NCI-H526 treated with DMSO at 0.1 percent for 48 hours (cell line): ENCODE data around the gene TSC2.
"Not testable (repeated sequence)": the region's sequence is repeated elsewhere in the genome, so short reads cannot be mapped to it uniquely, and the experiment has no call there.

Source experiments
- DNase-seq: peaks from one replicate; lab custom pipeline; 2025; lab: John Stamatoyannopoulos, UW

TSC2 gene

DNA sequence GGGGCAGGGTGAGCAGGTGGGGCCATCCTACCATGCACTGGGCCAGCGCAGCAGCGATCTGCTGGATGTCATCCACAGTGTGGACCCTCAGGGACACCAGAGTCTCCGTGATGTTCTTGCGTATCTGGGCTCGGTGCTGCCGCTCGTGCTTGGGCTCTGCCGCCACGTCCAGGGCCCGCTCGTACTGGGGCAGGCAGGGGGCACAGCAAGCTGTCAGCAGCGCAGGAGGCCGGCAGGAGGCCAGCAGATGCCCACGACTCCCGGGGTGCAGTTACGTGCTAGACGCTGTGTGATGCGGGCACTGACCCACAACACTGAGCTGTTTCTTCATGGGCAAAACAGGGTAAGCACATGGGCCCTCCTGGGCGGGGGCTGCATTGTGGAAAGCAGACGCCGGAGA is 57.5 kb downstream of the TSC2 start:
- DNase-seq: not testable (repeated sequence)

DNA sequence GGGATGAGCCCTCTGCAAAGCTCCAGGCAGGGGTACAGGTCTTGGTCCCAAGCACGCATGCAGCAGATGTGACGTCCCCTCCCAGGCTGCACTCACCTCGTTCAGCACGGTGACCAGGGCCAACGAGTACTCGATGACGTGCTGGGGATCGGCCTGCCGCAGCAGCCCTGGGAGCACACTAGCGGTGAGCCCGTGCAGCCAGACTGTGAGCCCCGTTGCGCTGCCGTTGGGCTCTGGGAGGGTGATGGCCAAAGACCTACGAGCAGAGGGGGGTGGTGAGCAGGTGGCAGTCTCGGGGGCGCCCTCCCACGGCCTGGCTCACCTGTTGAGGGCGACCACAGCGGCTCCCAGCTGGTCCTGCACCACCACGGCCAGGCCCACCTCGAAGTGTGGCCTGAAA is 58.0 kb downstream of the TSC2 start:
- DNase-seq: not testable (repeated sequence)

DNA sequence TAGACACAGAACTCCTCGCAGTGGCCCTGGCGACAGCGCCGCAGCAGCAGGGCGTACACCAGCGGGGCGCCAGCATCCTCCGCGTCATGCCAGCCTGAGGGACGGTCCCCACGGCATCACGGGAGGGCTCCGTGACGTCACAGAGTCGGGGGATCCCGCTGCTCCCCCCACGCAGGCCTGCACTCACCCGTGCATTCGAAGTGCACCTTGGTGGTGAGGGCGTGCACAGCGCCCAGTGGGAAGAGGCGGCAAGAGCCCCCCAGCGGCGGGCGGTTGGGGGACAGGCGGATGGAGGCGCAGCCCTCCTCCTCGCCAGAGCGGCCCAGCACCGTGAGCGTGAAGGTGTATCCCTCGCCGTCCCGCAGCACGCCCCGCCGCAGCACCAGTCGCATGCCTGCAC is 58.4 kb downstream of the TSC2 start:
- DNase-seq: not testable (repeated sequence)

DNA sequence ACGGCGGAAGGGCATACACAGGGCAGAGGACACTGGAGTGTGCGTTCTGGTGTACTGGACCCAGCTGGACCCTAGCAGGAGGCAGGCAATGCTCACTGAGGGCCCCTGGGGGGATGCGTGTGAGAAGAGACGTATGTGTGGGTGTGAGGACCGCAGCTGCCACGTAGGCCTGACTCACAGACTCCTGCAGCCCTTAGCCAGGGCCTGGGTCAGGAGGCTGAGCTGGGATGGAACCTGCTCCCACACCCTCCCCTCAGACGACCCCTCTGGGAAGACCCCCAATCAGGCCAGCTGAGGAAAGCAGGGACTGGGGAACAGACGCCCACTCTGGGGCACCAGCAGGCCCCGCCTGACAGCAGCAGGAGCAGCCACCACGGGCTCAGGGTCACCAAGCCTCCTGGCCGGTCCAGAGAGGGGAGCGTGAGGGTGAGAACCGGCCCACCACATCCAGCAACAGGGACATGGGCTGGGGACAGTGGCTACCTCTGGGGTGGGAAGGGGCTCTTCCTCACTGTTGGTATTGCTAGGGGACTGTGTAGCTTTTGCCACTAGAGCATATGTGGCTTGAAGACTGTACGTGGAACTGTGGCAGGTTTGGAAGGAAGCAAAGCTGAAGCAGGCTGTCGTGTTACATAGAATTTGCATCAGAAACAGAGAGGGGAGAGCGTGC is 59.5 kb downstream of the TSC2 start:
- not testable (repeated sequence) for DNase-seq

DNA sequence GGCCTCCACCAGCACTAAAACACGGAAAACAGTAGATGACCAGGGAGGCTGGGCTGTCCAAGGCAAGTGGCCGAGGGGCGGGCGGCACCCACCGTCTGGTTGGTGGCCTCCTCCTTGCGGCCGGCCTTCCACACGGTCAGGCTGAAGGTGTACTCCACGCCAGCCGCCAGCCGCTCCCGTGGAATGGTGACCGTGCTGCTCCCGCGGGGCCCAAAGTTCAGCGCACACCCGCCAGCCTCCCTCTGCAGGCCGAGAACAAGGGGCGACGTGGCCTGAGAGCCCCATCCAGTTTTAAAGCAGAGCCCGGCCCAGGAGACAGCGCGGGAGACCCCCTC is 60.0 kb downstream of the TSC2 start:
- DNase-seq: not testable (repeated sequence)

DNA sequence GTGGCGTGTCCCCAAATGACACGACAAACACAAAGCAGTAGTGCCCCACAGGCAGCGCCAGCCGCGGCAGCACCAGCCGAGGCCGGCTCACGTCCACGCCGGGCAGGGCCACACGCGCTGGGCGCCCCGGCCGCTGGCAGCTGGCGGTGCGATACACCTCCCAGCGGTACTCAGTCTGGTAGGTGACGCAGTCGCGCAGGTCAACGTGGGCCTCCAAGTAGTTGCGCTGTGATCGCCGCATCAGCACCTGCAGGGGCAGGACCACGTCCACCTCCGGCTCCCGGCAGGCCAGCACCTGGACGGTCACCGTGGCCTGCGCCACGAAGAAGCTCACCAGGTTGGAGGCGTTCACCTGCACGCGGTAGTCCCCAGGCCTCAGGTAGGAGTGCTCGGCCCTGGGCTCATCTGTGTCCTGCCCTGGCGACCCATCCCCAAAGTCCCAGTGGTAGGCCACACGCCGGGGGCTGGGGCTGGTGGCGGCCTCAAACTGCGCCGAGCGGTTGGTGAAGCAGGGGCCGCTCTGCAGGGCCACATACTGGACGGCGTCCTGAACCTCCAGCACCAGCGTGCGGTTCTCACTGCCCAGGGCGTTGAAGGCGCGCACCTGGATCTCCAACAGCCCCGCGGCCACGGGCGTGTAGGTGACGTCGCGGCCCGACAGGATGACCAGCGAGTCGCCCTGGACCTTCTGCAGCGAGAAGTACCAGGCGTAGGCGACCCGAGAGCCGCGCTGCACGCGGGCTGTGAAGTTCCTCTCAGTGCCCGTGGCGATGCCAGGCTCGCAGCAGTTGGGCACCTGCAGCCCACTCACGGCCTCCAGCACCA is 60.9 kb downstream of the TSC2 start:
- DNase-seq: not testable (repeated sequence)

DNA sequence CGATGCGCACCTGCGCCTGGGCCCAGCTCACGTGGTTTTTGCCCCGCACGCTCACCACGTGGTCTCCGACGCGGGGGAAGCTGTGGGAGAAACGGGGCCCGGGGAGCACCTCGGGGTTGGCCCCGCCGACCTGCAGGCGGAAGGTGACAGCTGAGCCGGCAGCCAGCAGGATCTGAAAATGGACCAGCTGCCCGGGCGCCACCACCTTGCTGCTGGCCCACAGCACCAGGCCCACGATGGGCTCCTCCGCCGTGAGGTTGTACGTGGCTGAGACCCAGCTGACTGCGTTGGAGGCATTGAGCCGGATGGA is 61.4 kb downstream of the TSC2 start:
- DNase-seq: not testable (repeated sequence)

- not testable (repeated sequence) for DNase-seq
These were observed 62.1 kb downstream of the TSC2 start for GRCh38 chr16:2109872-2110271.

DNA sequence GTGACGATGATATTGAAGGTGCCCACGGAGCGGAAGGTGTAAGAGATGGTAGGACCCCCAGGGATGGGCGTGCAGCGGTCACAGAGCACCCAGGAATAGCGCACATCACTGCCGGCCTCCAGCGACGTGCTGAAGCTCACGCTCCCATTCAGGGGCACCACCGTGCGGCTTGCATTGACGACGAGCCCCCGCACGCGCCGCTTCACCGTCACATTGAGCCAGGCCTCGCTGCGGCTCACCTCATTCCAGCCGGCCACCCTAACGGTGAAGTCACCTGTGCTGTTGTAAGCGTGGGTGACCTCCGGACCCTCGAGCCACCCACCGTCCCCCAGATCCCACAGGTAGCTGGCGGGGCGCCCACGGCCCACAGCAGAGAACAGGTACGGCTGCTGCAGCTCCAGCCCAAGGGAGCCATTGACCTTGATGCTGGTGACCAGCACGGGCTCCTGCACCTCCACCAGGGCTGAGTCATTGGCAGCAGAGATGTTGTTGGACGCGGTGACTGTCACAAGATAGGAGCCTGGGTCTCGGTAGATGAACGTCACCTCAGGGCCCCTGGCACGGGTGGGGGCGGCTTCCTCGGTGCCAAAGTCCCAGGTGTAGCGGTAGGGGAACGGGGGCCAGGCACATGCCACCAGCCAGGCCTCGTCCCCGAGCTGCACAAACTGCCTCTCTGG is 62.7 kb downstream of the TSC2 start:
- DNase-seq: not testable (repeated sequence)

DNA sequence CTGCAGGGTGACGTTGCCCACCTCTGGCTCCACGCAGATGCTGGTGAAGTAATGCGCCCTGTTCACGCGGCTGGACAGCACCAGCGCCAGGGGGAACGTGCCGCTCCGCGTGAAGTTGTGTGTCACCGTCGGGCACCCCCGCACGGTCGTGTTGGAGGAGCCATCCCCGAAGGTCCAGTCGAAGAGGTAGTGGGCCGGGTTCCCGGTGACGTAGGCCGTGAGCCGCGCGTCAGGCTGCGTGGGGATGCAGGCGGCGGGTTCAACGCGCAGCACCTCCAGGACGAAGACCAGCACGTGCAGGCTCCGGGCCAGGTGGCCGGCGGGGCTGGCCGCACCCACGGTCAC is 63.2 kb downstream of the TSC2 start:
- not testable (repeated sequence) for DNase-seq

DNA sequence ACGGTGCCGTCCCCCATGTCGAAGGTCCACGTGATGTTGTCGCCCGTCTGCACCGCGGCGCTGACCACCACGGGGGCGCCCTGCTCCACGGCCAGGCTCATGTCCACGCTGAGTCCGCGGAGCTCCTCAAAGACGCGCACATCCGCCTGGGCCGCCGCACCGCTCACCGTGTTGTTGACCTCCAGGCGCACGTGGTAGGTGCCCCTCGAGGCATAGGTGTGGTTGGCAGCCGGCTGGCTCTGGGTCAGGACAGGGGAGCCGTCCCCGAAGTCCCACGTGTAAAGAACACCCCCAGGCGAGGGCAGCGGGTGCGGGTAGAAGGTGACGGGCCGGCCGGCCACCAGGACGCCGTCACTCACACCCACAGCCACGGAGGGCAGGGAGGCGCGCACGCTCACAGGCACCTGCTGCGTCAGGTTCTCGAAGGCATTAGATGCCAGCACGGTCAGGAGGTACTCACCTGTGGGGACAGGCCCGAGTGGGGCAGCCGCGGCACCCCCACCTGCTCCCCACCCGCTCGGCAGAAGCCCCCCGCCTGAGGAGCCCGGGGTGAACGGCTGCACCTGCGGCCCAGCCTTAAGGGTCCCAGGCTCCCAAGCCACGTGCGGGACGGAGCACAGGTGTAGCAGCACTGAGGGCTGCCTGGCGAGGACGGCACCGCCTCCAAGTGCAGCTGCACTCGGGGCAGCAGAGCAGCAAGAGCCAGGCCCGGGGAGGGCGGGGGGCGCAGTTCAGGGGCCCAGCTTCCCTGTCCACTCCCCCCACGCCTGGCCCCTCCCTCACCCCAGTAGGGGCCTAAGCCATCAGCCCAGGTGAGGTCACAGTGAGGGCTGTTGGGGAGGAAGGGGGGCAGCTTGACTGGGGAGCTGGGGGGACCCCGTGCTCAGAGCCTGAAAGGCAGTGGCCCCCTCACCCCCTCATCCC is 63.9 kb downstream of the TSC2 start:
- DNase-seq: not testable (repeated sequence)

GRCh38 chr16:2112539-2113106 is 64.8 kb downstream of the TSC2 start:
- not testable (repeated sequence) for DNase-seq

DNA sequence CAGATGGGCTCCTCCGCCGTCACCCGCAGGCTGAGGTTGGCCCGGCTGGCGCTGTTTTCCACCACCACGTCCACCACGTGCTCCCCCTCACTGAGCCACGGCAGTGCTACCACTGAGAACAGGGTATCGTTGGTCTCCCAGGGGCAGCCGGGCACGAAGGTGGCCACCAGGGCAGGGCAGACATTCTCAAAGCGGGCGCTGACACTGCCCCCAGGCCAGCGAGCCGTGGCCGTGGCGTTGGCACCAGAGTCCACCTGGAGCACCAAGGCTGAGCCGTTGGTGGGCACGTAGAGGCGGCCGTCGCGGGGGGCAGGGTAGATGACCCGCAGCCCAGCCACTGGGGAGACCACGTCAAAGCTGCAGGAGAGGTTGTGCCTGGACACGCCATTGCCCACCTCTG is 66.4 kb downstream of the TSC2 start:
- DNase-seq: not testable (repeated sequence)

- DNase-seq: not testable (repeated sequence)
These were observed 67.3 kb downstream of the TSC2 start for GRCh38 chr16:2114885-2115590.

- DNase-seq: no peak
These were observed 67.8 kb downstream of the TSC2 start for GRCh38 chr16:2115591-2115973.

- not testable (repeated sequence) for DNase-seq
These were observed 68.6 kb downstream of the TSC2 start for GRCh38 chr16:2116428-2116827.

GRCh38 chr16:2117341-2117740 is 69.6 kb downstream of the TSC2 start:
- DNase-seq: not testable (repeated sequence)

DNA sequence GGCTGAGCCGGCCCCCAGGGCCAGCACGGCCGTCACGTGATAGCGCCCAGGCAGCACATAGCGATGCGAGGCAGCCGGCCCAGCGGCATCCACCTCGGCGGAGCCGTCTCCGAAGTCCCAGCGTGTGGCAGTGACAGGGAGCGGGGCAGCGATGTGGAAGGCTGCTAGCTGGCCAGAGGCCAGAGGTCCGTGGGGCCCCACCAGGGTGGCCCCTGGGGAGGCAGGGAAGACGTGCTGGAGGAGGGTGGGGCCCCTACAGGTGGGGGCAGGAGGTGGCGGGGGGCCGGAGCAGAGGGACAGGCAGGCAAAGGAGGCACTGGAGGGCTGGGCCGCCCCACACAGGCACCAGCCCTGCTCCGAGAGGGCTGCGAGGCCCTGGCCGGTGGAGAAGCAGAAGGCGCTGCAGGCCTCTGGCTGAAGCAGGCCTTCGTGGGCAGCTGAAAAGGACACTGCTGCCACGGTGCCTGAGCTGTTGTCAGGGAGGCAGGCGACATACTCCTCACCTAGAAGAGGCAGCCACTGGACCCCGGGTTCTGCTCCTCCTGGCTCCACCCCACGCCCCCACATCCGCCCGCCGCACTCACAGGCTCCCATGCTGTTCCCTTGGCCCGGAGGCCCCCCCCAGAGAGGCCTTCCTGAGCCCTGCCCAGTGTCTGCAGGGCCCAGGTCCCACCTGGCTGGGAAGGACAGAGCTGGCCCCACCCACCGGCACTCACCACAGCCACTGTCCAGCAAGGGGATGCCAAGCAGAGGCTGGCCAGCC is 70.4 kb downstream of the TSC2 start:
- not testable (repeated sequence) for DNase-seq

DNA sequence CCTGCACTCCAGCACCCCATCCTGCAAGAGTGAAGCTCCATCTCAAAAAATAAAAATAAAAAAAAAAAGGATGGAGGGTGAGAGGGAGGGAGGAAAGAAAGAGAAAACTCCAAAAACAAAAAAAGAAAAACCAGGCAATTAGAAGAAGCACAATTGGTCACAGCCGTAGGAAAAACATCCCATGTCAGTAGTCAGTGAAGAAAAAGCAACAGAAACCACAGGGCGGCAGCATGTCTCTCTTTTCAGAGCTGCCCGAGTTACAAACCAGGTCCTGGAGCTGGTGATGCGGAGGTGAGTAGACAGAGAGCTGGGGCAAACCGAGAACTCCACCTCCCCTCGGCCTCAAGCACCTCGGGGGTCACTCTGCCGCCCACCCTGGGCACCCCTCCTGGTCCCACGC is 73.5 kb downstream of the TSC2 start:
- not testable (repeated sequence) for DNase-seq

GRCh38 chr16:2121853-2122252 is 74.1 kb downstream of the TSC2 start:
- DNase-seq: no peak
